Hepatocyte (in vitro differentiated cells): ENCODE results near the gene CD81.

Source experiments
- CTCF ChIP-seq: fragments of 200-600 bp; sonication (generic); IDR thresholded peaks from 2 replicates; pipeline ENCODE4 v1.5.1; 2016; ENCODE audit warnings: antibody characterized with exemption, mild to moderate bottlenecking; ENCODE audit not compliant: poor library complexity
- EZH2 ChIP-seq: fragments of 200-600 bp; sonication (generic); IDR thresholded peaks from 2 replicates; pipeline ENCODE4 v1.6.1; 2016; ENCODE audit warnings: antibody characterized with exemption, mild to moderate bottlenecking, borderline replicate concordance

- no peak for TF ChIP-seq CTCF
- no peak for TF ChIP-seq EZH2
These were observed 45.5 kb downstream of the CD81 start for GRCh38 chr11:2422461-2423156.
